Upper lobe of left lung (tissue), 6 donors: ENCODE results near the gene MTSS2. TPM values are rescaled to one million over a fixed set of nuclear protein-coding genes. Genes with fewer than 3 reads are reported as not detected.
"Not testable (repeated sequence)": the region's sequence is repeated elsewhere in the genome, so short reads cannot be mapped to it uniquely, and the experiment has no call there.

Experiments
- ATAC-seq, 2 donors: fragments of 200-7000 bp; cut with Tn5 transposase; one replicate each; pipeline ENCODE4 v1.9.1; 2022; ENCODE audit warnings: mild to moderate bottlenecking in 2 of 2, moderate library complexity in 2 of 2; ENCODE audit not compliant: low FRiP score in 2 of 2
- DNase-seq, 2 donors: peaks; one replicate each; pipeline ENCODE4 v3.0.0-alpha.2; 2019 to 2020
- H3K27ac ChIP-seq, 4 donors: fragments of 200-600 bp; sonication (generic); one replicate each; pipeline ENCODE4 v1.5.1; 2016 to 2019
- H3K27me3 ChIP-seq, 4 donors: fragments of 200-600 bp; sonication (generic); one replicate each; pipeline ENCODE4 v1.5.1; 2017 to 2019
- H3K36me3 ChIP-seq, 4 donors: fragments of 200-600 bp; sonication (generic); one replicate each; pipeline ENCODE4 v1.5.1; 2016 to 2019
- H3K4me1 ChIP-seq, 4 donors: fragments of 200-600 bp; sonication (generic); one replicate each; pipeline ENCODE4 v1.5.1; 2018 to 2019
- H3K4me3 ChIP-seq, 4 donors: fragments of 200-600 bp; sonication (generic); one replicate each; pipeline ENCODE4 v1.5.1; 2017 to 2019; ENCODE audit warnings: mild to moderate bottlenecking in 2 of 4, moderate library complexity in 1 of 4
- H3K9me3 ChIP-seq, 4 donors: fragments of 200-600 bp; sonication (generic); one replicate each; pipeline ENCODE4 v1.5.1; 2018 to 2019
- EP300 ChIP-seq, 4 donors: sonication (generic); formaldehyde crosslinking; IDR thresholded peaks; one replicate each; pipeline ENCODE4 v1.5.1; 2017; ENCODE audit warnings: antibody characterized with exemption in 4 of 4, control low read depth in 2 of 4
- POLR2A ChIP-seq, 4 donors: fragments of 450-650 bp; IDR thresholded peaks; one replicate each; pipeline ENCODE4 v1.5.1; 2016 to 2017; ENCODE audit warnings: antibody characterized with exemption in 4 of 4, mild to moderate bottlenecking in 2 of 4
- POLR2AphosphoS5 ChIP-seq, 2 donors: sonication (generic); formaldehyde crosslinking; IDR thresholded peaks; one replicate each; pipeline ENCODE4 v1.5.1; 2017; ENCODE audit warnings: antibody characterized with exemption in 2 of 2
- WGBS, 2 donors: methylation state at CpG; one replicate each; pipeline ENCODE4 v1.1.5; 2017 to 2018; 5-methylcytosine and 5-hydroxymethylcytosine counted together
- total RNA-seq, 6 donors: library from RNA; depleted of rRNA in 4 of 6; stranded (reverse); fragments of >200 nt in 4 of 6; gene quantifications; one replicate each; pipeline versions ENCODE4 v1.1.0 to v1.2.1, GENCODE V29; 2016 to 2021
- TF ChIP-seq, protein P1 (sequence below), 6 experiments: fragments of 450-650 bp in 4 of 6; fragments of 200-600 bp in 2 of 6; sonication (generic) in 2 of 6; IDR thresholded peaks; one replicate each; pipeline ENCODE4 v1.5.1; 2016 to 2019; ENCODE audit warnings: antibody characterized with exemption in 6 of 6
- donor health status: DM: no; HTN: no; CAD: no; lungs with moderate emphysema.
- donor health status: DM: no; HTN: yes; CAD: no; lungs with severe emphysema.

Gene MTSS2
- total RNA-seq, 6 donors from 2014 or later: 40.7 to 202 (median 72.4) TPM

DNA sequence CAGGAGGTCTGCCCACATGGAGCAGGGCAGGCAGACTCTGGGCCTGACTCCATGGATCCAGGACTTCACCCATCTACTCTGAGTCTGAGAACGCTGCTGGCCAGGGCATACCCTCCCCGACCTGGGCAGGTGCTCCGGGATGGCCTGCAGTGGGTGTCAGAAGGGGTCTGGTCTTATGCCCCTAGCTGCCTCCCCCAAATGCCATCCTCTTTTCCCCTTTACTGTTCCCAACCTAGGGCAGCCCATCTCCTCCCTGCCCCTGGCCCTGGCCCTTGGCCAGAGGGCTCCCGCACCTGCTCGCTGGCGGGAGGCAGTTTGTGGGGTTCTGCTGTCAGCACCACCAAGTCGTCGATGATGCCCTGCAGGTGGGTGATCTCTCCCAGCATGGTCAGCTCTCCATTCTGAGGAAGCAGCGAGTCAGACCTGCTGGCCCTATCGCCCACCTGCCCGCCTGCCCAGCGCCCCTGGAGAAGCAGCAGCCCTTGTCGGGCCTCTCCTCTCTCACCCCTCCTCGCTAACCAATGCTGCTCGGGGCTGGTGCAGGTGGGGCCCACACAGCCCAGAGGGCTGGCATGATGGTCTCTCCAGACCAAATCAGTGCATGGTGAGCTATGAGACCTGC, 8.2 kb downstream of the MTSS2 start:
- no peak for TF ChIP-seq EP300 (IDR thresholded peaks at IDR 0.05)
- TF ChIP-seq, protein P1, sequence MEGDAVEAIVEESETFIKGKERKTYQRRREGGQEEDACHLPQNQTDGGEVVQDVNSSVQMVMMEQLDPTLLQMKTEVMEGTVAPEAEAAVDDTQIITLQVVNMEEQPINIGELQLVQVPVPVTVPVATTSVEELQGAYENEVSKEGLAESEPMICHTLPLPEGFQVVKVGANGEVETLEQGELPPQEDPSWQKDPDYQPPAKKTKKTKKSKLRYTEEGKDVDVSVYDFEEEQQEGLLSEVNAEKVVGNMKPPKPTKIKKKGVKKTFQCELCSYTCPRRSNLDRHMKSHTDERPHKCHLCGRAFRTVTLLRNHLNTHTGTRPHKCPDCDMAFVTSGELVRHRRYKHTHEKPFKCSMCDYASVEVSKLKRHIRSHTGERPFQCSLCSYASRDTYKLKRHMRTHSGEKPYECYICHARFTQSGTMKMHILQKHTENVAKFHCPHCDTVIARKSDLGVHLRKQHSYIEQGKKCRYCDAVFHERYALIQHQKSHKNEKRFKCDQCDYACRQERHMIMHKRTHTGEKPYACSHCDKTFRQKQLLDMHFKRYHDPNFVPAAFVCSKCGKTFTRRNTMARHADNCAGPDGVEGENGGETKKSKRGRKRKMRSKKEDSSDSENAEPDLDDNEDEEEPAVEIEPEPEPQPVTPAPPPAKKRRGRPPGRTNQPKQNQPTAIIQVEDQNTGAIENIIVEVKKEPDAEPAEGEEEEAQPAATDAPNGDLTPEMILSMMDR (IDR thresholded peaks at IDR 0.05): no peak
- TF ChIP-seq POLR2A (IDR thresholded peaks at IDR 0.05): no peak
- no peak for TF ChIP-seq POLR2AphosphoS5 (IDR thresholded peaks at IDR 0.05)
- no peak for ATAC-seq
- 95 to 98% methylated on average over 9 to 11 of the region's 15 CpGs for WGBS, 2 donors

DNA sequence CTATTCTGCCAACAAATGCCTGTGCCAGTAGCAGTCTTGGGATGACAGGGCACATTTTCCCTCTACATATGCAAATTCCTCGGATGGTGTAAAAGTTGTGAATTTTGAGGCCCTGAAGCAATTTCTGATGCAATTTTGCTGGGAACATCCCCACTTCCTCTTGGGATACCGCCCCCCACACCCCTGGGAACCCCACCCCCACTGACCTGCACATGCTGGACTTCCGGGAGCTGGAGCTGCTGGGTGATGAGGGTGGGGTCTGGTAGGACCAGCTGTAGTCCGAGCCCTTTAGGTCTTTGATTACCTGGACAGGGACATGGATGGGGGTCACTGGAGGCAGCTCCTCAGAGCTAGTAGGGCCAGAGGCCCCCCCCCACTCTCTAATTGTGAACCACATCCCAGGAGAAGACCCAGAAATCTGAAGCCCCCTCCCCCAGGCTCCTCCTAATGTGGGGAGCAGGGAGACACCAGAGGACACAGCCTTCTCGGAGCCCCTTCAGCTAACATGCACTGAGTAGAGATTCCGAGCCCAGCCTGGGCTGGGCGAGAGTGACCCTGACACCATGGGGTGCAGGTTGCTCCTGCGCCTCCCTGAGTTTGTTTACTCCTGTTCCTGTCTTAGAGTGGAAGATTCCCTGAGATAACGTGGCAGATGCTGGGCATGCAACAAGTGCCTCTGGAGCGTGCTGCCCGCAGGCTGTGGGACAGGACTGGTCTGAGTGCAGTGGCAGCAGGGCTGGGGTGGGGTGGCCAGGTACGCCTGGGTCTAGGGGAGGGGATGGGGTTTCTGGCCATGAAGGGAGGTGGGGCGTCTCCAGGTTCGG, 9.0 kb downstream of the MTSS2 start:
- peaks cover 13 to 24% (median 17%) of the 10 kb centered on the region in 4 donors for H3K4me1 ChIP-seq
- ATAC-seq (no peak), DNase-seq (peak in 1 of 2 donors; percentile 48)
- no peaks in the 10 kb centered on the region for H3K9me3 ChIP-seq
- TF ChIP-seq POLR2AphosphoS5 (IDR thresholded peaks at IDR 0.05): no peak
- no peaks in the 10 kb centered on the region for H3K27me3 ChIP-seq
- H3K4me3 ChIP-seq: no peak overlapping the region
- H3K27ac ChIP-seq: peak overlapping the region in 1 of 4 donors; percentile 22
- H3K36me3 ChIP-seq: peaks cover 27 to 80% (median 62%) of the 10 kb centered on the region in 4 donors
- WGBS, 2 donors: 86% methylated on average over 10 to 14 of the region's 14 CpGs

More for the DNA sequence above, 8.2 kb downstream of the MTSS2 start:
- H3K4me3 ChIP-seq: no peak overlapping the region
- no peaks in the 10 kb centered on the region for H3K9me3 ChIP-seq
- no peak overlapping the region for H3K27ac ChIP-seq
- DNase-seq: peak in 1 of 2 donors; percentile 73
- peaks cover 20 to 31% (median 24%) of the 10 kb centered on the region in 4 donors for H3K4me1 ChIP-seq
- no peaks in the 10 kb centered on the region for H3K27me3 ChIP-seq
- H3K36me3 ChIP-seq: peaks cover 27 to 77% (median 58%) of the 10 kb centered on the region in 4 donors

DNA sequence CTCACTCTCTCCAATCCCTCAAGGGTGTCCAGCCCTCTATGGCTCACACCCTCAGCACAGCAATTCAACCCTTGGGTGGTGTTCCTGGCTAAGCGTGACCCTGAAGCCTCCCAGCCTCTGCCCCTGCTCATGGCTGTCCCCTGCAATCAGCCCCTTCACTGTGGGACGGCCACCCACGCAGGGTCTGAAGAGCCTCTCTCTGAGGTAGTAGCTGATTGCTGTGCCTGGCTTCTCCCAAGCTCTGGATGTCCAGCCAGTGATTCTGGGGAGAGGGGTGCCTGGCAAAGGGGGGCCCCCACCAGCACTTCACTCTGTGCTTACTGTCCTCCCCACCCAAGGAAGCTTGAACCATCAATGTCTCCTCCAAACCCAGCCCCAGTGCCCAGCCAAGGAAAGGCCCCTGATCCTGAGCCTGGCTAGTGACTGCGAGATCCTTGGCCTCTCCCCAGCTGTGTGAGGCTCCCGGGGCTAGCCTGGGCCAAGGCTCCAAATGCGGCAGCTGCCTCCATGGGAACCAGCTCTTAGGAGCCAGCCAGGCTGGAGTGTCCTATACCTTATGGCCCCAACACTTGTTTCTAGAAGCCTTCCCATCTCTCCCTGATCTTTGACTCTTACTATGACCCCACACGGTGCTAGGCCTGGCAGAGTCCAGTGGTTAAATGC, 9.9 kb downstream of the MTSS2 start:
- 89 to 95% methylated on average over 3 to 7 of the region's 7 CpGs for WGBS, 2 donors
- H3K4me3 ChIP-seq: no peak overlapping the region
- H3K27ac ChIP-seq: peak overlapping the region in 2 of 4 donors; percentile 22 to 36
- TF ChIP-seq POLR2A (IDR thresholded peaks at IDR 0.05): no peak
- TF ChIP-seq POLR2AphosphoS5 (IDR thresholded peaks at IDR 0.05): no peak
- TF ChIP-seq, protein P1 (IDR thresholded peaks at IDR 0.05): no peak
- peaks cover 4 to 15% (median 8%) of the 10 kb centered on the region in 4 donors for H3K4me1 ChIP-seq
- ATAC-seq: peak in 1 of 2 donors; percentile 35
- H3K36me3 ChIP-seq: peaks cover 27 to 87% (median 65%) of the 10 kb centered on the region in 4 donors
- no peaks in the 10 kb centered on the region for H3K27me3 ChIP-seq
- no peaks in the 10 kb centered on the region for H3K9me3 ChIP-seq
- peak in 1 of 2 donors; percentile 17 for DNase-seq

DNA sequence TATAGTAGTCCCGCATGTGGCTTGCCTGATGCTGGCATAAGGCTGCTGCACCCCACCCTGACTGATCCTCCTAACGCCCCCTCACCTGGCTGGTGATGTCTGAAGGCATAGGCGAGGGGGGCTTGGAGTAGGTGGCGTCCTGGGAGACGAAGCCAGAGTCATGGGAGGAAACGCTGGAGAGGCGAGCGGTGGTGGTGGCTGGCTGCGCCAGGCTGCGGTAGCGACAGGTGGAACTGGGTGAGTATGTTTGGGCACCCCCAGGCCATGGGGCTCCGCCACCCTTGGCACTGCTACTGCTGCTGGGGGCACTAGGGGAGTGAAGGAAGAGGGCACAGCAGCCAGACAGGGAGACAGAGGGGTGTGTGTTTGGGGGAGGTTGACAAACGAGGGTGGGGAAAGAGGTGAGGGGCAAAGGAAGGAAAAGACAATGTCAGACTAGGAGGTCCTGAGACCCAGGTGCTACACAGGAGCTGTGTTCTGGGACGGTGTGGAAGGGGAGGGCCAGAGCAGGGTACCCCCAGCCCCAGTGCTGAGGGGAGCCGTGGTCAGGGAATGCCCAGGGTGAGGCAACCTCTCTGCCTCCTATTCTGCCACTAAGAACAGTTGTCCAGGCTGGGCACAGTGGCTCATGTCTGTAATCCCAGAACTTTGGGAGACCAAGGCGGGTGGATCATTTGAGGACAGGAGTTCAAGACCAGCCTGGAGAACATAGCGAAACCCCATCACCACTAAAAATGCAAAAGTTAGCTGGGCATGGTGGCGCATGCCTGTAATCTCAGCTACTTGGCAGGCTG, 11.4 kb downstream of the MTSS2 start:
- 91 to 92% methylated on average over 17 to 18 of the region's 18 CpGs for WGBS, 2 donors
- Histone ChIP-seq H3K36me3 (peaks cover 22 to 99% (median 69%) of the 10 kb centered on the region in 4 donors), H3K27ac (no peak overlapping the region), H3K4me1 (peaks cover 0 to 5% (median 0%) of the 10 kb centered on the region in 4 donors), H3K4me3 (no peak overlapping the region), H3K27me3 (no peaks in the 10 kb centered on the region), H3K9me3 (no peaks in the 10 kb centered on the region)
- no peak for ATAC-seq
- TF ChIP-seq, protein P1 (IDR thresholded peaks at IDR 0.05): no peak
- TF ChIP-seq EP300 (IDR thresholded peaks at IDR 0.05) (no peak), POLR2AphosphoS5 (IDR thresholded peaks at IDR 0.05) (no peak), POLR2A (IDR thresholded peaks at IDR 0.05) (no peak)
- no peak for DNase-seq

DNA sequence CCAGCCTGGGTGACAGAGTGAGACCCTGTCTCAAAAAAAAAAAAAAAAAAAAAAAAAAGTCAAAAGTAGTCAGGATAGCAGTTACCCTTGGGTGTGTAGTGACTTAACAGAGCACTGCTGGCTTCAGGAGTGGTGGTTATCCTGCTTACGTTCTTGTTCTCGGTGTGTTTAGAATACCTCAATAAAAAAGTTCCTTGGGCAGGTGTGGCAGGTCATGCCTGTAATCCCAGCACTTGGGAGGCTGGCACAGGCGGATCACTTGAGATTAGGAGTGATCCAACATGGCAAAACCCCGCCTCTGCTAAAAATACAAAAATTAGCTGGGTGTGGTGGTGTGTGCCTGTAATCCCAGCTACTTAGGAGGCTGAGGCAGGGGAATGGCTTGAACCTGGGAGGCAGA, 14.9 kb downstream of the MTSS2 start:
- WGBS, 2 donors: 87 to 88% methylated on average over 4 of the region's 4 CpGs
- not testable (repeated sequence) for H3K4me1 ChIP-seq, ATAC-seq, H3K9me3 ChIP-seq, H3K4me3 ChIP-seq, H3K27ac ChIP-seq, DNase-seq, H3K27me3 ChIP-seq
- H3K36me3 ChIP-seq: peaks cover 12 to 95% (median 51%) of the 10 kb centered on the region in 4 donors
